CD4-positive, alpha-beta T cell treated with Interleukin-6 at 100 ng/mL for 8 hours (primary cell): ENCODE data around the gene ARL3.
"Not testable (repeated sequence)": the region's sequence is repeated elsewhere in the genome, so short reads cannot be mapped to it uniquely, and the experiment has no call there.

Experiments
- DNase-seq: peaks from one replicate; pipeline ENCODE4 v3.0.0-alpha.2; 2020; ENCODE audit warnings: mixed read lengths, low spot score

ARL3 gene

GRCh38 chr10:102735065-102735562 is 20.9 kb upstream of the ARL3 start:
- DNase-seq, result no peak

- no peak for DNase-seq
These were observed 18.5 kb upstream of the ARL3 start for GRCh38 chr10:102732661-102733060.

- no peak for DNase-seq
These were observed 17.1 kb upstream of the ARL3 start for GRCh38 chr10:102731222-102731800.

GRCh38 chr10:102729029-102730026 is 15.1 kb upstream of the ARL3 start:
- peak; percentile 37 for DNase-seq

GRCh38 chr10:102727037-102727818 is 13.0 kb upstream of the ARL3 start:
- DNase-seq, result no peak

GRCh38 chr10:102726274-102726673 is 12.1 kb upstream of the ARL3 start:
- no peak for DNase-seq

- no peak for DNase-seq
These were observed 9.8 kb upstream of the ARL3 start for GRCh38 chr10:102723989-102724388.

GRCh38 chr10:102721954-102722353 is 7.8 kb upstream of the ARL3 start:
- DNase-seq, result no peak

- no peak for DNase-seq
These were observed 6.6 kb upstream of the ARL3 start for GRCh38 chr10:102720775-102721301.

- no peak for DNase-seq
These were observed 6.1 kb upstream of the ARL3 start for GRCh38 chr10:102720337-102720736.

GRCh38 chr10:102718220-102718619 is 4.0 kb upstream of the ARL3 start:
- DNase-seq, result no peak

- not testable (repeated sequence) for DNase-seq
These were observed 2.8 kb upstream of the ARL3 start for GRCh38 chr10:102716900-102717565.

- DNase-seq, result no peak
These were observed 1.7 kb upstream of the ARL3 start for GRCh38 chr10:102715880-102716279.

- DNase-seq, result peak; percentile 35
These were observed 641 bp upstream of the ARL3 start, which contains the start of gene SFXN2 for GRCh38 chr10:102714621-102715455. Gene SFXN2 (plus strand): TSS chr10:102714636. CDS start chr10:102726637, 12,001 bp downstream.

- DNase-seq, result no peak
These were observed 721 bp downstream of the ARL3 start for GRCh38 chr10:102713539-102713813.

- DNase-seq, result no peak
These were observed 1.2 kb downstream of the ARL3 start for GRCh38 chr10:102712843-102713538.

GRCh38 chr10:102712089-102712488 is 2.1 kb downstream of the ARL3 start:
- DNase-seq, result no peak

- no peak for DNase-seq
These were observed 3.6 kb downstream of the ARL3 start for GRCh38 chr10:102710609-102711008.

- no peak for DNase-seq
These were observed 8.7 kb downstream of the ARL3 start for GRCh38 chr10:102705531-102705930.

GRCh38 chr10:102704915-102705314 is 9.3 kb downstream of the ARL3 start:
- no peak for DNase-seq
